Measurements from ENCODE around the gene SLC22A14. TPM values are rescaled to one million over a fixed set of nuclear protein-coding genes. Genes with fewer than 3 reads are reported as not detected.

SLC22A14 gene
- total RNA-seq, 1 experiment from 2014 or later = not detected

- no peak overlapping the region for H4K8ac ChIP-seq (replicated peaks; ENCODE audit: insufficient read length, low read depth, low read length)
- H3K79me2 ChIP-seq (ENCODE audit: insufficient read depth, low read length) = no peaks in the 10 kb centered on the region
- H3K79me1 ChIP-seq (ENCODE audit: insufficient read depth, low read depth, low read length, poor library complexity, severe bottlenecking) = no peaks in the 10 kb centered on the region
- H3K23me2 ChIP-seq (ENCODE audit: insufficient read length, low read depth, low read length, poor library complexity, severe bottlenecking) = no peaks in the 10 kb centered on the region
- H3K27ac ChIP-seq (ENCODE audit: insufficient read length, low read depth, low read length) = no peak overlapping the region
- H2AFZ ChIP-seq (ENCODE audit: low read length) = no peak overlapping the region
- Mint-ChIP-seq H3K27ac (no peak overlapping the region; a peak in 1 of 7 replicates), H3K9me3 (no peaks in the 10 kb centered on the region), H3K36me3 (ENCODE audit: insufficient read depth in 1 of 3, low read depth in 3 of 3) (no peaks in the 10 kb centered on the region), H3K4me1 (peaks cover 0 to 10% of the 10 kb centered on the region in 2 experiments; a peak in 3 of 4 replicates), H3K4me3 (no peak overlapping the region), H3K27me3 (ENCODE audit: low read depth) (no peaks in the 10 kb centered on the region; the same call in none of the 2 replicates)
- H4K5ac ChIP-seq (ENCODE audit: insufficient read length, low read depth, low read length) = no peak overlapping the region
- no peak overlapping the region for H3K4ac ChIP-seq (ENCODE audit: low read depth, low read length)
- no peak overlapping the region for H2BK12ac ChIP-seq (ENCODE audit: insufficient read length, low read depth, low read length)
- no peaks in the 10 kb centered on the region for H4K20me1 ChIP-seq (ENCODE audit: control insufficient read depth, insufficient read depth, insufficient read length)
- no peak overlapping the region for H3K18ac ChIP-seq (ENCODE audit: insufficient read length, low read depth, low read length)
- no peak overlapping the region for H3T11ph ChIP-seq (ENCODE audit: low read length)
- H3K9me3 ChIP-seq (ENCODE audit: control insufficient read depth, low read depth, low read length) = no peaks in the 10 kb centered on the region
- TF ChIP-seq, protein P1, sequence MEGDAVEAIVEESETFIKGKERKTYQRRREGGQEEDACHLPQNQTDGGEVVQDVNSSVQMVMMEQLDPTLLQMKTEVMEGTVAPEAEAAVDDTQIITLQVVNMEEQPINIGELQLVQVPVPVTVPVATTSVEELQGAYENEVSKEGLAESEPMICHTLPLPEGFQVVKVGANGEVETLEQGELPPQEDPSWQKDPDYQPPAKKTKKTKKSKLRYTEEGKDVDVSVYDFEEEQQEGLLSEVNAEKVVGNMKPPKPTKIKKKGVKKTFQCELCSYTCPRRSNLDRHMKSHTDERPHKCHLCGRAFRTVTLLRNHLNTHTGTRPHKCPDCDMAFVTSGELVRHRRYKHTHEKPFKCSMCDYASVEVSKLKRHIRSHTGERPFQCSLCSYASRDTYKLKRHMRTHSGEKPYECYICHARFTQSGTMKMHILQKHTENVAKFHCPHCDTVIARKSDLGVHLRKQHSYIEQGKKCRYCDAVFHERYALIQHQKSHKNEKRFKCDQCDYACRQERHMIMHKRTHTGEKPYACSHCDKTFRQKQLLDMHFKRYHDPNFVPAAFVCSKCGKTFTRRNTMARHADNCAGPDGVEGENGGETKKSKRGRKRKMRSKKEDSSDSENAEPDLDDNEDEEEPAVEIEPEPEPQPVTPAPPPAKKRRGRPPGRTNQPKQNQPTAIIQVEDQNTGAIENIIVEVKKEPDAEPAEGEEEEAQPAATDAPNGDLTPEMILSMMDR (conservative IDR thresholded peaks at IDR 0.05) = no peak
- no peak overlapping the region for H2AK5ac ChIP-seq (ENCODE audit: insufficient read length, low read length)
- H3K4me2 ChIP-seq (ENCODE audit: insufficient read depth, insufficient read length, low read length) = no peak overlapping the region
- no peak overlapping the region for H2BK20ac ChIP-seq (ENCODE audit: low read depth, low read length, poor library complexity, severe bottlenecking)
- H2BK15ac ChIP-seq (ENCODE audit: low read depth, low read length) = no peak overlapping the region
- DNase-seq = no peak
- no peak overlapping the region for H3K56ac ChIP-seq (ENCODE audit: insufficient read length, low read depth, low read length)
- no peak overlapping the region for H2BK5ac ChIP-seq (ENCODE audit: insufficient read length, low read length)
- no CpG with 5 or more reads among the region's 3 CpGs for WGBS (ENCODE audit: extremely low coverage, insufficient read length, low lambda C conversion rate)
- no peak overlapping the region for H3K14ac ChIP-seq (ENCODE audit: insufficient read depth, low read length)
- H3K27me3 ChIP-seq (ENCODE audit: insufficient read depth, low read length) = no peaks in the 10 kb centered on the region
- H3K9ac ChIP-seq (ENCODE audit: extremely low read depth, insufficient read length, low read length) = no peak overlapping the region
- no peak overlapping the region for H2BK120ac ChIP-seq (ENCODE audit: low read depth, low read length, poor library complexity, severe bottlenecking)
- H3K23ac ChIP-seq (ENCODE audit: insufficient read length, low read depth, low read length) = no peak overlapping the region
- no peak overlapping the region for H4K91ac ChIP-seq (ENCODE audit: insufficient read length, low read depth, low read length)
- no peaks in the 10 kb centered on the region for H3K4me1 ChIP-seq (ENCODE audit: insufficient read depth, low read length)
Measured at GRCh38 chr3:38312356-38312755, 30.3 kb downstream of the SLC22A14 start.

Measured in H9 (cell line).